HUES6 (cell line): Measurements from ENCODE around the gene DNAI1.

Experiments
- H3K27ac ChIP-seq: 2 replicates; pipeline ENCODE4 v1.7.0; 2013; ENCODE audit warnings: low read depth, mild to moderate bottlenecking, low read length, inconsistent platforms
- H3K27me3 ChIP-seq: 2 replicates; pipeline ENCODE4 v1.6.1; 2013; ENCODE audit warnings: low read length; ENCODE audit not compliant: control insufficient read depth, insufficient read depth
- H3K36me3 ChIP-seq: 2 replicates; pipeline ENCODE4 v1.6.1; 2013; ENCODE audit warnings: low read length; ENCODE audit not compliant: control insufficient read depth, insufficient read depth
- H3K4me1 ChIP-seq: 2 replicates; pipeline ENCODE4 v1.6.1; 2013; ENCODE audit warnings: low read length; ENCODE audit not compliant: control insufficient read depth, insufficient read depth
- H3K4me3 ChIP-seq: 2 replicates; pipeline ENCODE4 v1.5.1; 2013; ENCODE audit warnings: low read depth, low read length
- H3K9ac ChIP-seq: one replicate; pipeline ENCODE4 v1.6.1; 2013; ENCODE audit warnings: mild to moderate bottlenecking, low read length
- H3K9me3 ChIP-seq: 2 replicates; pipeline ENCODE4 v1.6.1; 2013; ENCODE audit warnings: low read depth, low read length; ENCODE audit not compliant: control insufficient read depth, insufficient read depth

Gene DNAI1

GRCh38 chr9:34451545-34451944 lies 7.1 kb upstream of the DNAI1 start:
- Histone ChIP-seq H3K36me3 (no peaks in the 10 kb centered on the region), H3K27me3 (no peaks in the 10 kb centered on the region), H3K9ac (no peak overlapping the region), H3K4me1 (peaks cover 23% of the 10 kb centered on the region), H3K27ac (no peak overlapping the region), H3K9me3 (no peaks in the 10 kb centered on the region), H3K4me3 (no peak overlapping the region)

GRCh38 chr9:34452568-34452967 lies 6.0 kb upstream of the DNAI1 start:
- Histone ChIP-seq H3K27ac (no peak overlapping the region), H3K9me3 (no peaks in the 10 kb centered on the region), H3K36me3 (no peaks in the 10 kb centered on the region), H3K27me3 (no peaks in the 10 kb centered on the region), H3K9ac (no peak overlapping the region), H3K4me1 (peaks cover 29% of the 10 kb centered on the region), H3K4me3 (no peak overlapping the region)

- H3K9ac ChIP-seq, result no peak overlapping the region
- no peaks in the 10 kb centered on the region for H3K36me3 ChIP-seq
- H3K27me3 ChIP-seq, result no peaks in the 10 kb centered on the region
- no peaks in the 10 kb centered on the region for H3K9me3 ChIP-seq
- no peak overlapping the region for H3K4me3 ChIP-seq
- H3K27ac ChIP-seq, result no peak overlapping the region
- H3K4me1 ChIP-seq, result peaks cover 29% of the 10 kb centered on the region
Measured at GRCh38 chr9:34454571-34455065, 4.0 kb upstream of the DNAI1 start.

- Histone ChIP-seq H3K4me1 (peaks cover 26% of the 10 kb centered on the region), H3K27ac (no peak overlapping the region), H3K9me3 (no peaks in the 10 kb centered on the region), H3K9ac (no peak overlapping the region), H3K4me3 (no peak overlapping the region), H3K36me3 (no peaks in the 10 kb centered on the region), H3K27me3 (no peaks in the 10 kb centered on the region)
Measured at GRCh38 chr9:34456151-34456550, 2.5 kb upstream of the DNAI1 start.

GRCh38 chr9:34456746-34457145 lies 1.9 kb upstream of the DNAI1 start:
- peak overlapping the region; percentile 73 for H3K9ac ChIP-seq
- H3K4me3 ChIP-seq, result peak overlapping the region; percentile 69
- no peaks in the 10 kb centered on the region for H3K9me3 ChIP-seq

GRCh38 chr9:34457266-34458012 lies 1.2 kb upstream of the DNAI1 start:
- H3K27ac ChIP-seq, result 0 out of 2 replicates have a peak overlapping the region, but pooled peaks have one; percentile 28
- peaks cover 14% of the 10 kb centered on the region for H3K4me1 ChIP-seq
- H3K4me3 ChIP-seq, result peak overlapping the region; percentile 69
- no peaks in the 10 kb centered on the region for H3K9me3 ChIP-seq
- peak overlapping the region; percentile 73 for H3K9ac ChIP-seq
- H3K36me3 ChIP-seq, result no peaks in the 10 kb centered on the region
- H3K27me3 ChIP-seq, result no peaks in the 10 kb centered on the region

More at GRCh38 chr9:34456746-34457145, 1.9 kb upstream of the DNAI1 start:
- Histone ChIP-seq H3K36me3 (no peaks in the 10 kb centered on the region), H3K27ac (no peak overlapping the region; the same call in 1 of the 2 replicates), H3K4me1 (peaks cover 20% of the 10 kb centered on the region), H3K27me3 (no peaks in the 10 kb centered on the region)

- Histone ChIP-seq H3K4me3 (peak overlapping the region; percentile 59), H3K27me3 (no peaks in the 10 kb centered on the region), H3K9me3 (no peaks in the 10 kb centered on the region), H3K36me3 (no peaks in the 10 kb centered on the region), H3K27ac (no peak overlapping the region), H3K4me1 (peaks cover 13% of the 10 kb centered on the region), H3K9ac (no peak overlapping the region)
Measured at GRCh38 chr9:34458959-34459340, 345 bp downstream of the DNAI1 start.

- no peak overlapping the region for H3K9ac ChIP-seq
- H3K27me3 ChIP-seq, result no peaks in the 10 kb centered on the region
- H3K4me3 ChIP-seq, result no peak overlapping the region
- H3K4me1 ChIP-seq, result peaks cover 13% of the 10 kb centered on the region
- no peak overlapping the region for H3K27ac ChIP-seq
- no peaks in the 10 kb centered on the region for H3K9me3 ChIP-seq
- no peaks in the 10 kb centered on the region for H3K36me3 ChIP-seq
Measured at GRCh38 chr9:34459356-34459755, 751 bp downstream of the DNAI1 start.

- no peaks in the 10 kb centered on the region for H3K9me3 ChIP-seq
- no peaks in the 10 kb centered on the region for H3K36me3 ChIP-seq
- H3K27ac ChIP-seq, result no peak overlapping the region
Measured at GRCh38 chr9:34459941-34460340, 1.3 kb downstream of the DNAI1 start.

GRCh38 chr9:34463098-34463900 lies 4.7 kb downstream of the DNAI1 start:
- H3K4me3 ChIP-seq, result no peak overlapping the region
- peaks cover 4% of the 10 kb centered on the region; the same call in 1 of the 2 replicates for H3K4me1 ChIP-seq
- H3K27me3 ChIP-seq, result no peaks in the 10 kb centered on the region
- no peak overlapping the region for H3K27ac ChIP-seq
- H3K36me3 ChIP-seq, result no peaks in the 10 kb centered on the region
- H3K9ac ChIP-seq, result no peak overlapping the region
- no peaks in the 10 kb centered on the region for H3K9me3 ChIP-seq

More at GRCh38 chr9:34459941-34460340, 1.3 kb downstream of the DNAI1 start:
- Histone ChIP-seq H3K4me1 (peaks cover 9% of the 10 kb centered on the region), H3K4me3 (no peak overlapping the region), H3K27me3 (no peaks in the 10 kb centered on the region), H3K9ac (no peak overlapping the region)

- no peak overlapping the region for H3K27ac ChIP-seq
- H3K36me3 ChIP-seq, result no peaks in the 10 kb centered on the region
- no peaks in the 10 kb centered on the region for H3K27me3 ChIP-seq
- H3K9me3 ChIP-seq, result no peaks in the 10 kb centered on the region
- peaks cover 4% of the 10 kb centered on the region; the same call in 1 of the 2 replicates for H3K4me1 ChIP-seq
- no peak overlapping the region for H3K4me3 ChIP-seq
- no peak overlapping the region for H3K9ac ChIP-seq
Measured at GRCh38 chr9:34463901-34464232, 5.3 kb downstream of the DNAI1 start.
